GM21737 (cell line): Measurements from ENCODE around the gene NKX1-1.
"Not testable (repeated sequence)": the region's sequence is repeated elsewhere in the genome, so short reads cannot be mapped to it uniquely, and the experiment has no call there.

Experiments used
- ATAC-seq: cut with Tn5 transposase; IDR thresholded peaks from one replicate; pipeline ENCODE4 v1.9.1; 2021; ENCODE audit warnings: mild to moderate bottlenecking, moderate library complexity; ENCODE audit not compliant: unreplicated experiment

NKX1-1 gene

DNA sequence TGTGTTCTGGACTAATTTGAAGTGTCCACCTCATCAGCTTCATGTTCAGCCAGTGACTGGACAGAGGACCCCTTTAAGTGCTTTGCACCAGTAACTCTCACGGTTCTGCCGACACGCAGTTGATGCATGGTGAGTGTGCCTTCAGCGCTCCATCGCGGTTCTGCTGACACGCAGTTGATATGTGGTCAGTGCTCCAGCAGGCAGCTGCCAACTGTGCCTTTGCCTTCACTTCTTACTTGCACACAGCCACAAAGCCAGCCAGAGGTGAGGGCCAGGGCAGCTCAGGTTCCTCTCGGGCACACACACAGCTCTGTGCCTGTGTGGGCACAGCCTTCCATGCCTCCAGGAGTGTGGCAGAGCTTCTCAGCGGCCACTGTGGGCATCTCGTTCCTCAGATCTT lies 12.4 kb downstream of the NKX1-1 start:
- no peak for ATAC-seq

DNA sequence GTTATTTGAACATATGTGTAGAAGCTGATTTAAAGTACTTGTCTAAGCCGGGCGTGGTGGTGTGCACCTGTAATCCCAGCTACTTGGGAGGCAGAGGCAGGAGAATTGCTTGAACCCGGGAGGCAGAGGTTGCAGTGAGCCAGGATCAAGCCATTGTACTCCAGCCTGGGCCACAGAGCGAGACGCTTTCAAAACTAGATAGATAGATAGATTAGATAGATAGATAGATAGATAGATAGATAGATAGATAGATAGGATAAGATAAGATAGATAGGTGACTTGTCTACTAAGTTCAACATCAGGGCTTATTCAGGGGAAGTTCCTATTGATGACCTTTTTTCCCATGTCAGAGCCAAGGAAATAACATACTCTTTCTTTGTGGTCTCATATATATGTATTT lies 12.9 kb downstream of the NKX1-1 start:
- not testable (repeated sequence) for ATAC-seq

DNA sequence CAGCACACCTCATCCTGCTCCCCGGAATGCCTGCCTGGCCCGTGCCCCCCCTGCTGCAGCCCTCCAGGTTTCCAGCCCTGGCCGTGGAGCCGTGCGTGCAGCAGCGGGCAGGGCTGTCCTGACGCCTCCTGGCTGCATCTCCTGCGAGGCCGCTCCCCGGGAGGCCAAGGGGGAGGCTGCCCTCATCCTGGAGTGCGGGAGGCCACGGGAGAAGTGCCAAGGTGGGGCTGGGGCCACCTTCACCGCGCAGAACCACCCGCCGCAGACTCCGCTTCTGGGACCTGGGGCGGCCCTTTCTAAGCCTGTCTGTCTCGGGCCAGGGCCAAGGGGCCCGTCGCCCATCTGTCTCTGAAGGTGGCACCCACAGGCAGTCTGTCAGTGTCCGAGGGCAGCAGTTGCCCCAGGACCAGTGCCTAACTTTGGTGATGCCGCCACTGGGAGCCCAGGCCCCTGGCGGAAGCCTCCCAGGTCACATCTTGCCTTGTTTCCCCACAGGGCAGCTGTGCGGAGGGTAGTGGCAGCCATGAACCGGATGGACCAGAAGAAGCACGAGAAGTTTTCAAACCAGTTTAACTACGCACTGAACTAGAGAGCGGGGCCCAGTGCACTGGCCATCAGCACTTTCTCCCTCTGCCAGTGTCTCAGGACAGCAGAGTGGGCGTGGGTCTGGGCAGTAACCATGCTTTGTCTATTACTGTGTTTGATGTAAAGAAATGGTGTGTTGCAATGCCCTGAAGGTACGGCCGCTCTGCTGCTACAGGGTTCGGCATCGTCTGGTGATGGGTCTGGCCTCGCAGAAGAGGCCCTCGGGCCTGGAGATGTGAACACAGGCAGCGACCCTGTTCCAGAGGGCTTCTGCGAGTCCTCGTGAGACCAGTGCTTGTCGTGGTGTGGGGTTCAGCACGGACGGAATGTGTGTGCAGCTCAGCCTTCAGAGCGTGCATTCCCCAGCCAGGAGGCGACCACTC lies 20.6 kb downstream of the NKX1-1 start:
- no peak for ATAC-seq

DNA sequence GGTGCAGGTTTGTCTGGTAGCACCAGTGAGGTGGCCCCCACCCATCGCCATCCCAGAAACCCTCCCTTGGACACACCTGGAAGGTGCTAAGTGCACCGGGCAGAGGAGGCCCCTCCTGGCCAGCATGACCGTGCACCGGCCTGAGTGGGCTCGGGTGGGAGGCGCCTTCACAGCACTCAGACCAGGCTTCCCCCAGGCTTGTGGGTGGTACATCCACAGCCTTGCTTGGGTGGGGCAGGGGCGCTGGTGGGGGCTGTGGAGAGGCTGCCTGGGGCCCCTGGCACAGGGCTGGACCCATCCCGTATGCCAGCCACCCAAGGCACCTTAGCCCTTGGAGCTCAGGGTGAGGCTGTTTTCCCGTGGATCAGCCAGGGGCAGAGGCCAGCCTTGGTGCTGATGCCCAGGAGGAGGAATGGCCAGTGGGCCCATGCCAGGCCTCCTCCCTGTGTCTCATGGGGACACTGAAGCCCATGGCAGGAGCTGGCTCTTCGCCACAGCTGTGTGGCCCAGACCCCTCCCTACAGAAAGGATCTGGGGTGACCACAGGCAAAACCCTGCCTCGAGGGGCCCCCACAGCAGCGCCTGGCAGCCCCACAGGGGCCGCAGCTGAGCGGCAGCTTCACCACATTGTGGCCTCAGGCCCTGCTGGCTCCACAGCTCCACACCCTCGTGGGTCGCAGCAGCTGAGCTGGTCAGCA lies 21.4 kb downstream of the NKX1-1 start:
- no peak for ATAC-seq

- ATAC-seq, result no peak
Observed at GRCh38 chr4:1383728-1384591, 22.3 kb downstream of the NKX1-1 start.

- no peak for ATAC-seq
Observed at GRCh38 chr4:1382776-1383727, 23.2 kb downstream of the NKX1-1 start.

DNA sequence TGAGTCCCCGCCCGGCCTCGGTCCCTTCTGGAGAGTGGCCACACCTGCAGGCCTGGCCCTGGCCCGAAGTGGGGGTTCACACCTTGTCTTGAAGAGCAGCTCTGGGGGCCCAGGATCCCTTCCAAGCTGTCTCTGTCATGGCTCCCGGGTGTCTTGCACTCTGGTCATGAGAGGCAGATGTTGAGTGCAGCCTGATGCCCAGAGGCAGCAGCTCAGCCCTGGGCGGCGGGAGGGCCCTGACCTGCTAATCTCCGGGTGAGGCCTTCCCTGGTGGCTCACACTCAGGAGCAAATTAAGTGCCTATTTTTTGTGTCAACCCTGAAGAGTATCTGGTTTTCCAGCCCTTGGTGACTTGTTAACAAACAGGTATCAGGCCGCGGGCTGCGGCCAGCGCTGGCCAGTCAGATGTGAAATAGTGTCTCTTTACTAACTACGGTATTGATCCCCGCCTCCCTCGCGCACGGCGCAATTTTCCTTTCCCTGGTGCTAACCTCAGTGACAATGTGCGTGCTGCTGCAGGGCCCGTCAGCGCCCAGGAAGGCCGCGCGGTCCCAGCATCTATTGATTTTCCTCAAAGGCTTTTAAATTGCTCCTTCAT lies 24.2 kb downstream of the NKX1-1 start:
- ATAC-seq, result no peak

- ATAC-seq, result no peak
Observed at GRCh38 chr4:1381181-1381621, 25.0 kb downstream of the NKX1-1 start.

- no peak for ATAC-seq
Observed at GRCh38 chr4:1380368-1381151, 25.7 kb downstream of the NKX1-1 start.

GRCh38 chr4:1379801-1380331 lies 26.4 kb downstream of the NKX1-1 start:
- ATAC-seq, result no peak

GRCh38 chr4:1379351-1379781 lies 26.9 kb downstream of the NKX1-1 start:
- ATAC-seq, result no peak

- ATAC-seq, result no peak
Observed at GRCh38 chr4:1378559-1379231, 27.5 kb downstream of the NKX1-1 start.

GRCh38 chr4:1377606-1378261 lies 28.5 kb downstream of the NKX1-1 start:
- no peak for ATAC-seq

DNA sequence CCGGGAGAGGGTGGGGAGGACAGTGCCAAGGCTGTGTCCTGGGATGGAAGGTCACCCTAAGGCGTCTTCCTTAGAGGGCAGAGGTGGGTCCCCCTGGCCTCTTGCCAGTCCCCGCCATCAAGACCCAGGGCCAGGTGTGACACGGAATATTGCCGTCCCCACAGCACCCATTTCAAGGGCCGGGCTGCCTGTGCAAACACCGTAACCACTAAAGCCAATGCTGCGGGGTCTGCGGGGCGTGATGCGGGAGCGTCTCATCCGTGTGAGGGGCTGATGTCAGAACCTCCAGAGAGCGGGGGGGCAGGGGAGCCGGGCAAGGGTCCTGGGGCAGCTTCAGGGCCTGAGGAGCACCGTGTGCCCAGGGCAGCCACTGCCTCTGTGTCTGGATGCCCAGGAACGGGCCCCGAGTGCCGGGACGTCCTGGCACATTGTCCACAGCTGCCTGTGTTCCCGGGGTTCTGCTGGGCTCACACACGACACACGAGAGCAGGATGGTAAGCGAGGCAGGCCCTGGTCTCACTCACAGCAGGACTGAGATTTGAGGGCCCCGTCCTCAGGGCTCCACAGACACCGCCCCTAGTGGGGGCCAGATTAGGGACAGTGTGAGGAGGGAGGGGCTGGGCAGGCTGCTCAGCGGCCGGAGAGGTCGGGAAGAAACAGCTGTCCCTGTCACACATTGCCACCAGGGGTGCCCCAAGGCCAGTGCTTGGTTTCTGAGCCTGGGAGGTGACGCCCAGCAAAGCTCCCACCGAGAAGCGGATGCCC lies 29.2 kb downstream of the NKX1-1 start:
- ATAC-seq, result no peak

- ATAC-seq, result no peak
Observed at GRCh38 chr4:1376391-1376840, 29.8 kb downstream of the NKX1-1 start.

DNA sequence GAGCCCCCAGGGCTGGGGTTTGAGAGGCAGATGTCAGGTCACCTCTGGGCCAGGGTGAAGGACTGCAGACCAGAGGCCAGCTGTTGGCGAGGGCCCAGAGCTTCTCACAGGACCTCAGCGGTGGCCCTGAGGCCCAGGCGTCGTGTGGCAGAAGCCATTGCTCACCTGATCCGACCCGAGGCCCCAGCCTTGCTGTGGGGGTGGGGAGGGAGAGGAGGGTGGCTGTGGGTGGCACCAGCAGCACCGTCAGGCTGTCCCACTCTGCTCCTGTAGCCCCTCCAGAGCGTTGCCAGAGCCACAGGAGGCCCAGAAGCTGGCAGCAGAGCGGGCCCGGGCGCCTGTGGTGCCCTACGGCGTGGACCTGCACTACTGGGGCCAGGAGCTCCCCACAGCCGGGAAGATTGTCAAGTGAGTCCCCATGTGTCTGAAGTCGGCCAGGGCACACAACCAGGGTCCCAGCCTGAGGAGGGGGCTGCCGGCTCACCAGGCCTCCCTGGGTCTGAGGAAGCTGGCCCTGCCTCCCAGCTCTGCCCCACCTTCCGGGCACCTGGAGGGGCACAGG lies 30.4 kb downstream of the NKX1-1 start:
- ATAC-seq, result no peak
